GM12875 (cell line): ENCODE results near the gene NR5A2.

Source experiments
- H3K4me3 ChIP-seq: one replicate; pipeline ENCODE4 v1.5.1; 2011; ENCODE audit warnings: low read depth, low read length, control low read depth
- CTCF ChIP-seq: IDR thresholded peaks from 2 replicates; pipeline ENCODE4 v1.5.1; 2011; ENCODE audit warnings: low read depth, mild to moderate bottlenecking, control low read depth, inconsistent platforms, low read length, moderate library complexity, borderline replicate concordance; ENCODE audit not compliant: insufficient read depth

The NR5A2 gene

DNA sequence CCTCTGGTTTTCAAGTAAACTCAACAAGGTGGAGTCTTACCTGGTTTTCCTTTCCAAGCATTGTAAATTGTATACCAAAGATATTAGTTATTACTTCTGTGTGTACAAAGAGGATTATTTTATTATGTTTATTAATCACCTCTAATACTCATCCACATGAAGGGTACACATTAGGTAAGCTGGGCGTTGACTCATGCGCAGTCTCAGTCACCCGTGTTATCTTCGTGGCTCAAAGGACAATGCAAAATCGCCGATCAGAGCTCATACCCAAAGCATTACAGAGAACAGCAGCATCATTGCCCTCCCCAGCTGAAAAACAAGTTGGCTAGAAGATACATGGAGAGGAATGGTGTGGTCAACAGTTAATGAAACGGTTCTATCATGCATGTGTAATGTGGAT lies 148.7 kb downstream of the NR5A2 start:
- TF ChIP-seq CTCF: no peak
- H3K4me3 ChIP-seq: no peak overlapping the region

DNA sequence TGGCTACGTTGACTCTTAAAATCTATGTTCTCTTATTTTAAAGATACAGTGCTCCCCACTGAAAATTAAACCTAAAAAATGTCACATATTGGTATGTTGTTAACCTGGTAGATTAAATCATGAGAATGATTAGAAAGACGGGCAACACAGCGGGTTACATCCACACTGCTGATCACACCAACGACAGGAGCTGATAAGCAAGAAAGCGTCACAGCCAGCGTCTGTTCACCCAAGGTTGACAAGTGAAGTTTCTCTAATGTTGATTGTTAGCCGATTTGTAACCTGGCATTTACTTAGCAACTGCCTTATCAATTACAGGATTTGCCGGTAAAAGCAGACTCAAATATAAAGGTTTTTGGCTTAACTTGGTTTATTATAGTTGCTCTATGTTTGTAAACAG lies 149.3 kb downstream of the NR5A2 start:
- no peak for TF ChIP-seq CTCF
- no peak overlapping the region for H3K4me3 ChIP-seq

GRCh38 chr1:200178340-200178739 lies 150.8 kb downstream of the NR5A2 start:
- no peak overlapping the region for H3K4me3 ChIP-seq
- no peak for TF ChIP-seq CTCF

DNA sequence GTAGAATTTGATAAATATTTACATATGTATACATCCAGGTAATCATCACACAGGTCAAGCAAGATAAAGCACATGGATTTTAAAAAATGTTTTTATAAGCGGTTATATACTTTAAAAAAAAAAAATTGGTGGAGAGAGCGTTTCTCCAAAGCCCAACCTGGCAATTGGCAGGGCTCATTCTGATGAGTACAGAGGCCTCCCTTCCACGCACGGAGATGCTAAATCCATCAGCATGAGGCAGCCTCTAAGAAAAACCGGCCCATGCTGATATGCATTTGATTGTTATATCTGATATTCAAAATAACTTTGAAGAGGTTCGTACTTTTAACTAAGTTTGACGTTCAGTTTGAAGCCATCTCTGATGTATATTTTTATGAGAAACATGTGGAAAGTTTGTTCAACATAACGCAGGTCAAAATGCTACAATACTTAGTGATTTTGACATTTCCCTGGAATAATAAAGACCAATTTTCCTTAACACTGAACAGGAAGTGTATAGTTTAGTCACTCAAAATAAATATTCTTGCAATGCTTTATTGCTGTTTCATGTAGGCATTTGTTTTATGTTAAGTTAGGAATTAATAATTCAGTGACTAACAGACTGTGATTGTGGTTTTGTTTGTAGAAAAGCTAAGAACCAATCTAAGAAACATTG lies 151.7 kb downstream of the NR5A2 start:
- TF ChIP-seq CTCF: no peak
- no peak overlapping the region for H3K4me3 ChIP-seq

DNA sequence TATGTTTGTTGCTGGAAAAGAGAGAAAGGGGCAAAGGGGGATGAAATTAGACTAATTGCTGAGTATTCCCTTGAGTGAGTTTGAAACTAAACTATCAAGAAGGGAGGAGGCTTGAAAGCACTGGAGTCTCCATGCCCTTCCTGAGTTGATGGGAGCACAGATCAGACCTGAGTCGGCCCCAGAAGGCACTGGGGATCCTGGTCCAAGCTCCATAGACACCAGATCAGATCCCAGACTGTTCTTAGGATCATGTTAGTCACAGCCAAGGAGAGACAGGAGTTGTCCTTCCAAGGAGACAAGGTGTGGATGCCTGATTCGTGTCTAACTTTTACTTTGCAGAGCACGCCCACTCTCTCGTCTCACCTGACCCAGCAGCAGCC lies 152.3 kb downstream of the NR5A2 start:
- TF ChIP-seq CTCF: no peak
- no peak overlapping the region for H3K4me3 ChIP-seq

DNA sequence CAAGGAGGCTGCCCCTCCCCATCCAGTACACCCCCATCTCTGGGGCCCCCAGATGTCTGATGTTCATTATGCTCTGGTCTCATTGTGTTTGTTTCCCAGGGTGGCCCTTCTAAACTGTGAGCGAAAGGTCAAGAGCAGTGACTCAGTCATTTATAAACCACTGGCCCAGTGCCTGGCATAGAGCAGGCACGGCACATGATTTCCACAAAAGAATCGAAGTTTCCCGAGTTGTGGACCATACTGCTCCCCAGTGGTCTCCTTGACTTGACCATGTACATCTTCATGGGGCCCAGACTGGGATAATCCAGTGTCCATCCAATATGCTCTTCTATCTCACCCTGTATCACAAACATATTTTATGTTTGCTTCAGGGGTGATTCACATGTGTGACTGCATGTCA lies 153.3 kb downstream of the NR5A2 start:
- TF ChIP-seq CTCF: no peak

DNA sequence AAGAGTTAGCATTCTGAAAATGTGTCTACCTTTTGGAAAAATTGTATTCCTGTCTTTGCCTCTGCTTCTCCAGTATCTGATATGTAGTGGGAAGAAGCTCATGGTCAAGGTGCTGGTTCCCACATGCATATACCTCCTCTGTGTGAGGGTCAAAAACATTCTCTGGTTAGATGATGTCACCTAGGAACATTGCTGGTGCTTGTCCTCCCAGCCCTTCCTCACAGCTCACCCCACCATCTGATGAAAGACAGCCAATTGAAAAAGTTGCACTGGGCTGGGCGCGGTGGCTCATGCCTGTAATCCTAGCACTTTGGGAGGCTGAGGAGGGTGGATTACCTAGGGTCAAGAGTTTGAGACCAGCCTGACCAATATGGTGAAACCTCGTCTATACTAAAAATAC lies 154.4 kb downstream of the NR5A2 start:
- no peak for TF ChIP-seq CTCF
- H3K4me3 ChIP-seq: no peak overlapping the region

More for the DNA sequence above, 153.3 kb downstream of the NR5A2 start:
- no peak overlapping the region for H3K4me3 ChIP-seq
